ENCODE measurements around the gene PPIE.

DNA sequence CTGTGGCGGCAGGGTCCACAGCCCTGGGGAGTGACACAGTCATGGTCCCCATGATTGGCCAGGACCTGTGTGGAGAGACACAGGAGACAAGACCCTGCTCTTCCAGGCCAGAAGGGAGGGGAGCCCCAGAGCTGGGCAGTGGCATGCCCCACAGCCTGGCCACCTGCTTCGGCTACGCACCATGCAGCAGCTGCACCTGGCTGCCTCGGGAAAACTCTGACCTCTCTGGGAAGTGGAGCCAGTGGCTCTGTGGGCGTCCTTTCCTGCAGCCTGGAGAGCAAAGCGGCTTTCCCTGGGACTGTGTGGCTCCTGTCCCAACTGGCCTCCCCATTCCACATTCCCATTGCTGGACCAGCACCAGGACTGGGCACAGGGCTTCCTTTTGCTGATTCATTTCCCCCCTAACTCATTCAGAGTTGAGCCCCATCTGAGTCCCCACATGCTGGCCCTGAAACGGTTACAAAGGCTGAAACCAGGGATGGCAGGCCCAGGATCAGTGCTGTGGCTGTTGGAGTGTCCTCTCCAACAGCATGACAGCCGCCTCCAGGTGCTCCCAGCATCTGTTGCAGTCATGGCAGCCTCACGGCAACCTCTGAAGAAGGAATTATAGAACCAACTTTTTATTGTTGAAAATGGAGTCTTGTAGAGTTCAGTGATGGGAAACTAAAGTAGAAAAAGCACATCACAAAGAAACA lies 17.4 kb downstream of the PPIE start:
- TF ChIP-seq CTCF (IDR thresholded peaks at IDR 0.05) = no peak
- TF ChIP-seq EZH2 (IDR thresholded peaks at IDR 0.05; ENCODE audit: borderline replicate concordance, insufficient read depth, low read depth, low read length, poor library complexity, severe bottlenecking) = no peak

All from B cell (primary cell).